GM12865 (cell line): ENCODE results near the gene CALHM1.

ENCODE experiments used
- DNase-seq: peaks from one replicate; pipeline ENCODE4 v3.0.0; 2010; ENCODE audit warnings: low read depth
- H3K4me3 ChIP-seq: 2 replicates; pipeline ENCODE4 v1.5.1; 2011; ENCODE audit warnings: mild to moderate bottlenecking, low read depth, low read length, control low read depth
- CTCF ChIP-seq: IDR thresholded peaks from 2 replicates; pipeline ENCODE4 v1.5.1; 2011; ENCODE audit warnings: low read length, control low read depth, low read depth, inconsistent platforms; ENCODE audit not compliant: insufficient read depth; ENCODE audit errors: missing control alignments

Gene CALHM1

GRCh38 chr10:103415581-103415980 lies 43.1 kb downstream of the CALHM1 start:
- TF ChIP-seq CTCF: no peak
- DNase-seq: no peak
- no peak overlapping the region for H3K4me3 ChIP-seq

- no peak for DNase-seq
- TF ChIP-seq CTCF: no peak
- no peak overlapping the region for H3K4me3 ChIP-seq
Observed at GRCh38 chr10:103413564-103413963, 45.1 kb downstream of the CALHM1 start.
